Measurements from ENCODE around the gene RENBP.

Gene RENBP

DNA sequence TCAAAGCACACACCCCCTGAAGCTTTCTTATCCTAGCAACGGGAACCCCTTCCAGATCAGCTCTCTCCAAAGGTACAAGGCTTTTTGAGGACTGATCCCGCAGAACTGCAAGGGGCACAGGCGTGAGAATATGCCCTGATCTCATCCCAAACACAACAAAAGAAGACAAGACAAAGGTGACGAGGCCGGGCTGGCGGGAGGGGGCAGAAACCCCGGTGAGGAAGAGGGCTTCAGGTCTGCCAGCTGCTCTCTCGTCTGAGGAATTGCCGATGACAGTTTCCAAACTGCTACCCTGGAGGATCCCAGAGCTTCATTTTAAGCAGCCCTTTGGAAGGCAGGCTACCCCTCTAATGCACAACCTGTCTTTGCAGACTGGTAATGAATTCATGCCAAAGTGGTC lies 23.8 kb upstream of the RENBP start:
- peak overlapping the region; percentile 83 for H3K27ac ChIP-seq
- no peaks in the 10 kb centered on the region for H3K36me3 ChIP-seq (ENCODE audit: control insufficient read depth, insufficient read depth, low read length)
- H2AFZ ChIP-seq = no peak overlapping the region
- no peaks in the 10 kb centered on the region for H3K27me3 ChIP-seq (ENCODE audit: control insufficient read depth, insufficient read depth, low read length)
- H3K9ac ChIP-seq = no peak overlapping the region
- H3K4me3 ChIP-seq (ENCODE audit: low read depth, low read length) = no peak overlapping the region
- TF ChIP-seq, protein P1, sequence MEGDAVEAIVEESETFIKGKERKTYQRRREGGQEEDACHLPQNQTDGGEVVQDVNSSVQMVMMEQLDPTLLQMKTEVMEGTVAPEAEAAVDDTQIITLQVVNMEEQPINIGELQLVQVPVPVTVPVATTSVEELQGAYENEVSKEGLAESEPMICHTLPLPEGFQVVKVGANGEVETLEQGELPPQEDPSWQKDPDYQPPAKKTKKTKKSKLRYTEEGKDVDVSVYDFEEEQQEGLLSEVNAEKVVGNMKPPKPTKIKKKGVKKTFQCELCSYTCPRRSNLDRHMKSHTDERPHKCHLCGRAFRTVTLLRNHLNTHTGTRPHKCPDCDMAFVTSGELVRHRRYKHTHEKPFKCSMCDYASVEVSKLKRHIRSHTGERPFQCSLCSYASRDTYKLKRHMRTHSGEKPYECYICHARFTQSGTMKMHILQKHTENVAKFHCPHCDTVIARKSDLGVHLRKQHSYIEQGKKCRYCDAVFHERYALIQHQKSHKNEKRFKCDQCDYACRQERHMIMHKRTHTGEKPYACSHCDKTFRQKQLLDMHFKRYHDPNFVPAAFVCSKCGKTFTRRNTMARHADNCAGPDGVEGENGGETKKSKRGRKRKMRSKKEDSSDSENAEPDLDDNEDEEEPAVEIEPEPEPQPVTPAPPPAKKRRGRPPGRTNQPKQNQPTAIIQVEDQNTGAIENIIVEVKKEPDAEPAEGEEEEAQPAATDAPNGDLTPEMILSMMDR (IDR thresholded peaks at IDR 0.05) = no peak
- no peaks in the 10 kb centered on the region for H3K9me3 ChIP-seq (ENCODE audit: control insufficient read depth, low read length)
- peaks cover 23% of the 10 kb centered on the region for H3K79me2 ChIP-seq
- no peak overlapping the region for H3K4me2 ChIP-seq (ENCODE audit: low read length)
- peaks cover 26% of the 10 kb centered on the region for H3K4me1 ChIP-seq

DNA sequence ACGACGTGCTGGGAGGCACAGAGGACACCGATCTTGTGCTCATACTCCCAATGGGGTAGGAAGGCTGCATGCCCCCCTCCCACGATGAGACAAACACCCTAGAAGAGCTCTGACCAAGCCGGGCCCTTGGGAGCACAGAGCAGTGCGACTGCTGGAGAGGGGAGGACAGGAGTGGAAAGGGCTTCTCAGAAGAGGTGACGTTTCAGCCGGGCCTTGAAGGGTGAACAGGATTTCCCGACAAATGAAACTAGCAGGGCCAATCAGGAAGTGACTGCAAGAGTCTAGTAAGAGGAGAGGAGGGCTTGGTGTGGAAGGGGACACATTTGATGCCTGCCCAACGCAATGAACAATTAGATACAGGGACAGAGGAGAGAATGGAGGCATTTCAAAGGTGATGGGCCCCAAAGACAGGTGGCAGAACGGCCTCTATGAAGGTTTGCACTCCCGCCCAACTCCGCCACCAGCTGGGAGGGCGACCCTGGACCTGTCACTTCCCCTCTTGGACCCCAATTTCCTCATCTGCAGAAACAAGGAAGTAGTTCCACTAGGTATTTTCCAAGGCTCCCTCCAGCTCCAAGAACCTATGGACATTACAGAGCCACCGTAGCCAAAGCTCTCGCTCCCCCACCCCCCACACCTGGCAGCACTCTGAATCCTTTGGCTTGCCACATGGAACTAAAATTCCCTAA lies 23.2 kb upstream of the RENBP start:
- H3K27ac ChIP-seq = peak overlapping the region; percentile 83
- H3K4me3 ChIP-seq (ENCODE audit: low read depth, low read length) = no peak overlapping the region
- no peak overlapping the region for H3K9ac ChIP-seq
- peaks cover 23% of the 10 kb centered on the region for H3K79me2 ChIP-seq
- no peak overlapping the region for H2AFZ ChIP-seq
- H3K36me3 ChIP-seq (ENCODE audit: control insufficient read depth, insufficient read depth, low read length) = no peaks in the 10 kb centered on the region
- no peaks in the 10 kb centered on the region for H3K27me3 ChIP-seq (ENCODE audit: control insufficient read depth, insufficient read depth, low read length)
- no peak overlapping the region for H3K4me2 ChIP-seq (ENCODE audit: low read length)
- no peaks in the 10 kb centered on the region for H3K9me3 ChIP-seq (ENCODE audit: control insufficient read depth, low read length)
- TF ChIP-seq, protein P1 (IDR thresholded peaks at IDR 0.05) = no peak
- peaks cover 26% of the 10 kb centered on the region for H3K4me1 ChIP-seq

DNA sequence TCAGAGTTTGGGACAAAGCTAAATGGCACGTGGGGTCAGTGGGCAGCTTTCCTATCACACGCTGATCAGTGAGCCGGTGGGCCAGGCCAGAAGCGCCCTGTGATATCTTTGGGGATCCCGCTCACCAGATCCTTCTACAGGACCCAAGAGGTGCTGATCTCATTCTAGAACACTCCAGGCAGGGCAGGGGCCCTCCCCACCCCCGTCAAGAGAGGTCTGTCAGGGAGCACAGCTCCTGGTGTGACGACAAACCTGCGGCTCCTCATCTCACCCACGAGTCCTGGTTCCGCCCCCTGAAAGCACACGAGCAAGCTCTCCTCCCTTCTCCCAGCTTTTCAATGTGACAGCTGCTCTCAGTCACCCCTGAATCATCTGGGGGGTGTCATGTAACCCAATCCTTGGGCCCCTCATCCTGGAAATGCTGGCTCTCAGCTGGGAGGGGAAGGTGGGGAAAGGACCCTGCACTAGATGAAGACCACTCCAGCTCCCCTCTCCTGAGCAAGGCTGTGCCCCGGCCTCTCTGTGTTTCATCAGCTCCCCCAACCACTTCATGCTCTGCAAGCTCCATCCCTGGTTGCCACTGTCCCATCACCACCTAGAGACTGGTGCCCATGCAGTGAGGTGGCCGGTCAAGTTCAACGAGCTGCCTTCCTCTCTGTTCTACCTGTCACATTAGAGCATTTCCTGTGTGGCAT lies 22.5 kb upstream of the RENBP start:
- Histone ChIP-seq H3K9ac (no peak overlapping the region), H2AFZ (peak overlapping the region; percentile 50), H3K4me2 (ENCODE audit: low read length) (no peak overlapping the region), H3K4me3 (ENCODE audit: low read depth, low read length) (no peak overlapping the region), H3K79me2 (peaks cover 23% of the 10 kb centered on the region), H3K27ac (peak overlapping the region; percentile 83), H3K4me1 (peaks cover 26% of the 10 kb centered on the region), H3K9me3 (ENCODE audit: control insufficient read depth, low read length) (no peaks in the 10 kb centered on the region), H3K27me3 (ENCODE audit: control insufficient read depth, insufficient read depth, low read length) (no peaks in the 10 kb centered on the region), H3K36me3 (ENCODE audit: control insufficient read depth, insufficient read depth, low read length) (no peaks in the 10 kb centered on the region)
- TF ChIP-seq, protein P1 (IDR thresholded peaks at IDR 0.05) = no peak

DNA sequence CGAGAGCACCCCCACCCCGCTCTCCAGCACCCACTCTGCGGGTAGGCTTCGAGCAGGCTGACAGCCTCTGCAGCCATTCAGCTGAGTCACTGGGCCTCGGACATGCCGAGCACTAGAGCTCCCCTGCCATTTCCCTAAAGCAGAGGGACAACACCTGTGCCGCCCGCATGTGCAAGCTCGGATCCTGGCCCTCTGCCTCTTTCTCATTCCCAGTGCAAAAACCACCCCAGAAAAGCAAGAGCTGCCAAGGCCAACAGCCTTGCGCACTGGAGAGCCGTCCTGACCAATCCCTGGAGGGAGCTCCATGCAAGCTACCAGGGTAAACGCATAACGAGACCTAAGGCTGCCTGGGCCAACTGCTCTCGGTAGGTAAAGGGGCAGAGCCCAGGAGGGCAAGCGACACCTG lies 21.8 kb upstream of the RENBP start:
- H3K4me3 ChIP-seq (ENCODE audit: low read depth, low read length) = no peak overlapping the region
- no peak overlapping the region for H3K9ac ChIP-seq
- no peak overlapping the region for H3K4me2 ChIP-seq (ENCODE audit: low read length)
- TF ChIP-seq, protein P1 (IDR thresholded peaks at IDR 0.05) = no peak
- peak overlapping the region; percentile 83 for H3K27ac ChIP-seq
- H3K4me1 ChIP-seq = peaks cover 26% of the 10 kb centered on the region
- no peaks in the 10 kb centered on the region for H3K9me3 ChIP-seq (ENCODE audit: control insufficient read depth, low read length)
- no peaks in the 10 kb centered on the region for H3K36me3 ChIP-seq (ENCODE audit: control insufficient read depth, insufficient read depth, low read length)
- H3K79me2 ChIP-seq = peaks cover 23% of the 10 kb centered on the region
- peak overlapping the region; percentile 50 for H2AFZ ChIP-seq
- H3K27me3 ChIP-seq (ENCODE audit: control insufficient read depth, insufficient read depth, low read length) = no peaks in the 10 kb centered on the region
